ENCODE results near the gene TAB2.
A peak's percentile ranks its signal among the peaks of the same experiment; 100 is the strongest.
"Not testable (repeated sequence)": the region's sequence is repeated elsewhere in the genome, so short reads cannot be mapped to it uniquely, and the experiment has no call there.

Gene TAB2

GRCh38 chr6:149313861-149314260 is 3.7 kb upstream of the TAB2 start:
- no peak for DNase-seq

GRCh38 chr6:149314325-149314905 is 3.1 kb upstream of the TAB2 start:
- no peak for DNase-seq

GRCh38 chr6:149316108-149316727 is 1.3 kb upstream of the TAB2 start:
- no peak for DNase-seq

- DNase-seq = peak; percentile 88
These were observed 520 bp upstream of the TAB2 start for GRCh38 chr6:149316740-149317643.

- no peak for DNase-seq
These were observed 1.2 kb downstream of the TAB2 start for GRCh38 chr6:149318581-149319286.

GRCh38 chr6:149319422-149319821 is 1.9 kb downstream of the TAB2 start:
- DNase-seq = no peak

- not testable (repeated sequence) for DNase-seq
These were observed 2.5 kb downstream of the TAB2 start for GRCh38 chr6:149320016-149320415.

GRCh38 chr6:149320796-149321195 is 3.3 kb downstream of the TAB2 start:
- DNase-seq = no peak

- DNase-seq = no peak
These were observed 5.8 kb downstream of the TAB2 start for GRCh38 chr6:149323353-149323752.

GRCh38 chr6:149323925-149324324 is 6.4 kb downstream of the TAB2 start:
- no peak for DNase-seq

GRCh38 chr6:149324428-149324827 is 6.9 kb downstream of the TAB2 start:
- no peak for DNase-seq

- no peak for DNase-seq
These were observed 8.2 kb downstream of the TAB2 start for GRCh38 chr6:149325648-149326236.

- no peak for DNase-seq
These were observed 10.1 kb downstream of the TAB2 start for GRCh38 chr6:149327638-149328037.

GRCh38 chr6:149328083-149328482 is 10.6 kb downstream of the TAB2 start:
- no peak for DNase-seq

GRCh38 chr6:149329529-149329928 is 12.0 kb downstream of the TAB2 start:
- DNase-seq = no peak

GRCh38 chr6:149330133-149330532 is 12.6 kb downstream of the TAB2 start:
- DNase-seq = no peak

- DNase-seq = no peak
These were observed 13.7 kb downstream of the TAB2 start for GRCh38 chr6:149331043-149331807.

GRCh38 chr6:149331871-149332270 is 14.4 kb downstream of the TAB2 start:
- no peak for DNase-seq

GRCh38 chr6:149332602-149333265 is 15.2 kb downstream of the TAB2 start:
- DNase-seq = no peak

GRCh38 chr6:149333266-149333620 is 15.7 kb downstream of the TAB2 start:
- DNase-seq = no peak

- no peak for DNase-seq
These were observed 16.7 kb downstream of the TAB2 start for GRCh38 chr6:149334201-149334600.
